ENCODE measurements around the gene VWF.
A peak's percentile ranks its signal among the peaks of the same experiment; 100 is the strongest.

VWF gene

DNA sequence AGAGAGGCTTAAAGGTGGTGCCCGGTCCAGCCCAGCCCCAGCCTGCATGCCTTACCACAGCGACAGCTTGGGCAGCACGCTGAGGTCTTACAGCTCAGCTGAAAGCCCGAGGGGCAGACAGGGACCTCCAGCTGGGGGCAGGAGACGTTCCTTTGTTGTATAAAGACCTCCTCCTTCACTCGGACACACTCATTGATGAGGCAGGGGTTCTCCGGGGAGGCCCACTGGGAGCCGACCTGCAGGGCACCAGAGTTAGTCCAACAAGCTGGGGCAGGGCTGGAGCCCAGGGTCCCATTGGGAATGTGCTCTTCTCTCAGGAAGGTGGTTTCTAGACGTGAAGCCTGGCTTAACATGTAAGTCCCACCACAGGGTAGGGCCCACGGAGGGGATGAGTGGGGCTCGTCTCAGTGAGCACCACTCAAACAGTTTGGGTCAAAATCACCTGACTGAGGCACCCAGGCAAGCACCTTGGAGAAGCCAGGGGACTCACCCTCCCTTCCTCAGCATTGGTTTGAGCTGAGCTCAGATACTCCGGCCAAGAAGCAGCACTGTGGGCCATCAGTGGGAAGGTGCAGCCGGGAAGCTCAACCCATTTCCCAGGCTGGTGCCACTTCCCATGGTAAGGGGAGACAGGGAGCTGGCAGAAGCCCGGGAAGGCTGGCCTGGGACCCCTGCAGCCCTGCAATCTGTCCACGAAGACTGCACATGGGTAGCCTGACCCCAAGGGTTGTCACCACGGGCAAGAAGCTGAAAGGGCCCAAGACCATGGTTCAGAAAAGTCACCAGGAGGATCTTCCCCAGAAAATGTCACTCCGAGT lies 155.1 kb downstream of the VWF start:
- TF ChIP-seq, protein P1, sequence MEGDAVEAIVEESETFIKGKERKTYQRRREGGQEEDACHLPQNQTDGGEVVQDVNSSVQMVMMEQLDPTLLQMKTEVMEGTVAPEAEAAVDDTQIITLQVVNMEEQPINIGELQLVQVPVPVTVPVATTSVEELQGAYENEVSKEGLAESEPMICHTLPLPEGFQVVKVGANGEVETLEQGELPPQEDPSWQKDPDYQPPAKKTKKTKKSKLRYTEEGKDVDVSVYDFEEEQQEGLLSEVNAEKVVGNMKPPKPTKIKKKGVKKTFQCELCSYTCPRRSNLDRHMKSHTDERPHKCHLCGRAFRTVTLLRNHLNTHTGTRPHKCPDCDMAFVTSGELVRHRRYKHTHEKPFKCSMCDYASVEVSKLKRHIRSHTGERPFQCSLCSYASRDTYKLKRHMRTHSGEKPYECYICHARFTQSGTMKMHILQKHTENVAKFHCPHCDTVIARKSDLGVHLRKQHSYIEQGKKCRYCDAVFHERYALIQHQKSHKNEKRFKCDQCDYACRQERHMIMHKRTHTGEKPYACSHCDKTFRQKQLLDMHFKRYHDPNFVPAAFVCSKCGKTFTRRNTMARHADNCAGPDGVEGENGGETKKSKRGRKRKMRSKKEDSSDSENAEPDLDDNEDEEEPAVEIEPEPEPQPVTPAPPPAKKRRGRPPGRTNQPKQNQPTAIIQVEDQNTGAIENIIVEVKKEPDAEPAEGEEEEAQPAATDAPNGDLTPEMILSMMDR (IDR thresholded peaks at IDR 0.05; ENCODE audit: control insufficient read depth, insufficient read depth, low read depth, low read length, missing control alignments) = no peak
- DNase-seq (ENCODE audit: low read depth) = no peak

DNA sequence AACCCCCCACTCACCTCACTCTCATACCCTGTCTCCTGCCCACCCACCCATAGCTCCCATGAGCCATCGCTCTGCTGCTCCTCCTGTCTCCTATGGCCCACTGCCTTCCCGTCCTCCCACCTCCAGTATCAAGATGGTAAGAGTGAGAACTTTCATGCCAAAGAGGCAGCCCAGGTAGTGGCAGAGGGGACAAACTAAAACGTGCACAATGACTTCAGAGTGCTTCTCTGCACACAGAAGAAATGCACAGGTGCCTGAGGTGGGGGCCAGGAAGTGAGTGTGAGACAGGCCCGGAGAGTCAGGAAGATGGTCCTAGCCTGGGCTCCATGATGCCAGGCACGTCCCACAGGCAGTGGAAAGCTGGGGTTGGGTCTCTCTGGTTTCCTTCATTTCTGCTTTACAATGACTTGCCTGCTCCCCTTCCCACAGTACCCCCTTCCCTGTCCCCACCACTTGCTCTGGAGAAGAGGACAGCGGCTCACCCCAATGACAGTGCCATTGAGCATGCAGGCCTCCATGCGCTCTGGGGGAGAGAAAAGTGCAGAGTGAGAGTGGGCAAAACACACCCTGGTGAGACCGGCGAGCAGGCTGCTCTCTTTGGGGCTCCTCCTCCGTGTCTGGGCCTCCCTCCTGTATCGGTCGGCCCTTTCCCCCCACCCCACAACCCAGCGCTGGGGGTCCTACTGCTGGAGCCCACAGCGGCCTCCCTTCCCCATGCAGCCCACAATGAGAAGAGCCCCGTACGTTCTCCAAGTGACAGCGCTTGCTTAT lies 156.6 kb downstream of the VWF start:
- TF ChIP-seq, protein P1 (IDR thresholded peaks at IDR 0.05; ENCODE audit: control insufficient read depth, insufficient read depth, low read depth, low read length, missing control alignments) = no peak
- H3K4me3 ChIP-seq (ENCODE audit: control insufficient read depth, low read depth, low read length) = no peak overlapping the region
- DNase-seq (ENCODE audit: low read depth) = no peak

More for the DNA sequence above, 155.1 kb downstream of the VWF start:
- H3K4me3 ChIP-seq (ENCODE audit: control insufficient read depth, low read depth, low read length) = no peak overlapping the region

DNA sequence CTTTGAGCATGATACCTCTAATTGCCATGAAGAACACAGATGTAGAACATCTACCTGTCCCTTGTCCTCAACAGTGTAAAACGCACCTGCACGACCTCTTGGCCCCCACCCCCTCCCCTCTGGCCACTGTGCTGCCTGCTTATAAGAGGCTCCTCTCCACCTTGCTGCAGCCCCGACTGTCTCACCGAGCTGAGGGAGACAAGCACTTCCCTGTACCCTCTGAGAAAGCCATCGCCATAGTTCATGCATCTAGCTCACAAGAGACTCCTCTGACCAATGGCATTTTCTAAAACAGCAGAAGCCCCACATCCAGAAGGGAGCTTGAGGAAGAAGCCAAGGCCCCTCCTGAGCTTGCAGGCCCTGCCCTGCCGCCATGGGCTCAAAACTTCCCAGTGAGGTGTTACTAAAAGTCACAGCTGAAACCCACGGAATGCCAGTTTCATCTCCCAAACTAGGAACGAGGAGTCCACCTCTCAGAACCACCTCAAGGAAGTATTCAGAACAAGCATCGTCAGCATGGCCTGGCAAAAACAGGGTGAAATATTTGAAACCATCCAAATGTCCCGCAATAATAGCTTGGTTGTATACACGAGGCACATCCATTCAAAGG lies 157.9 kb downstream of the VWF start:
- no peak for DNase-seq (ENCODE audit: low read depth)
- TF ChIP-seq, protein P1 (IDR thresholded peaks at IDR 0.05; ENCODE audit: control insufficient read depth, insufficient read depth, low read depth, low read length, missing control alignments) = no peak
- H3K4me3 ChIP-seq (ENCODE audit: control insufficient read depth, low read depth, low read length) = no peak overlapping the region

DNA sequence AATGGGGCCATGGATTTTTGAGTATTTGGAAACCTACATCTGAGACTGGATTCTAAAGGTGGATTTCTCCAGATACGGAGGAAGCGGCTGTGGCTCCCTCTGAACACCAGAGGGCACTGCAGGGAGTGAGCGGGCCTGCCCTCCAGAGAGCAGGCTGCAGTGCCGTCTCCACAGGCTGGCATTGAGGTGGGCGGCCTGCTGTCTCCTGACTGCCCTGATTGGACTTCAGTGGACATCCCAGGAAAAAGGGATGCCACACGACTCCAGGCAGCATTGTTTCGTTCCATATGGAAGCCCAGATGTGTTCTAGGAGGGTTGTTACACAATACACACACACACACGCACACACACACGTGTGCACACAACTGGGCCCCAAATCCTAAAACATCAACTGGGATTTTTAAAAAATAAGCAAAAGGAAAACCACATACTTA lies 158.5 kb downstream of the VWF start:
- TF ChIP-seq, protein P1 (IDR thresholded peaks at IDR 0.05; ENCODE audit: control insufficient read depth, insufficient read depth, low read depth, low read length, missing control alignments) = peak; percentile 95
- peak; percentile 3 for DNase-seq (ENCODE audit: low read depth)
- no peak overlapping the region for H3K4me3 ChIP-seq (ENCODE audit: control insufficient read depth, low read depth, low read length)

DNA sequence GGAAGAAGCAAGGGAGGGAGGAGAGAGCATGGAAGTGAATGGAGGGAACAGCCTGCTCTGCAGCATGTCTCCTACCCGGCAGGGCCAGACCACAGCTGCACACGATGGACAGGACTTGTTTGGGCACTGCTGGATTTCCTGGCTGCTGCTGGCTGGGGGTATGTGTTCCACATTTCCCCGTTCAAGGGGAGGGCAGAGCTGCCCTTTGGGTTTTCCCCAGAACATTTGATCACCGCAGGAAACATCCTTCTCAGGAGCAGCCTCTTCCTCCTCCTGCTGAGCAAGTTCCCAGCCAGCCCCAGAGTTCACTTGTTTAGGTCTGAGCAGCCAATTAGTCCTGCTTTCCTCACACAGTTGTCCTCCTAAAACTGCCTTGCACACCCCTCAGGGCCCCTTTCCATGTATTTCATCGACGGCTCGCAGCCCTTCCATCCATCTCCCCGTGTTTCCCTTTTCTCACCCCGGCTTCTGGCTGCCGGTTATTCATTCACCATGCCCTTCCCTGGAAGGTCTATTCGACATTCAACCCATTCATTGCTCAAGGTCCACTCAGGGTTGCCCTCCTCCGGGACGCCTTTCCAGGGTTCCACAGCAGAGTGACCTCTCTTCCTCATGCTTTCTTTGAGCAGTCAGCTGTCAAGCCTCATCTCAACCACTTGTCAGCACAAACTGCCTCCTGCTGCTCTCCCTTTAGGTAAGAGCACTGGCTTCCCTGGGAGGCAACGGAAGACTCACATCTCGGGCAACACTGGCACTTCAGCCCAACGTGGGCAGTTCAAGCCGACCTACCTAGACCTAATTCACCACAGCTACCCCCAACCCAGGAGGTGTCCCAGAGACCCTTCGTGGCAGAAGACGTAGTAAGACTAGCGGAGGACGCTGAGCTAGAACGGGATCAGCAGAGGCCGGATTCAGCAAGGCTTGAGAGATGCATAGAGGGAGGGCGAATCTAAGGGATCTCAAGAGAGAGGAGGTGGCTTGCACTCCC lies 159.3 kb downstream of the VWF start:
- TF ChIP-seq, protein P1 (IDR thresholded peaks at IDR 0.05; ENCODE audit: control insufficient read depth, insufficient read depth, low read depth, low read length, missing control alignments) = no peak
- DNase-seq (ENCODE audit: low read depth) = no peak
- no peak overlapping the region for H3K4me3 ChIP-seq (ENCODE audit: control insufficient read depth, low read depth, low read length)
